GM18951 (cell line): ENCODE data around the gene CAMK2D.
A peak's percentile ranks its signal among the peaks of the same experiment; 100 is the strongest.
"Not testable (repeated sequence)": the region's sequence is repeated elsewhere in the genome, so short reads cannot be mapped to it uniquely, and the experiment has no call there.

Source experiments
- POLR2A ChIP-seq: IDR thresholded peaks from 4 replicates; pipeline ENCODE4 v1.6.1; 2011; ENCODE audit warnings: mild to moderate bottlenecking; ENCODE audit not compliant: insufficient read length, insufficient read depth; ENCODE audit errors: extremely low read depth
- in situ Hi-C: fragments of 300-500 bp; cut with MboI; formaldehyde crosslinking; loops from one replicate; pipeline ENCODE4 v1.12.0; 2022; ENCODE audit warnings: low sequenced_read_pairs, mixed read lengths, inconsistent platforms; ENCODE audit not compliant: unreplicated experiment

The CAMK2D gene

DNA sequence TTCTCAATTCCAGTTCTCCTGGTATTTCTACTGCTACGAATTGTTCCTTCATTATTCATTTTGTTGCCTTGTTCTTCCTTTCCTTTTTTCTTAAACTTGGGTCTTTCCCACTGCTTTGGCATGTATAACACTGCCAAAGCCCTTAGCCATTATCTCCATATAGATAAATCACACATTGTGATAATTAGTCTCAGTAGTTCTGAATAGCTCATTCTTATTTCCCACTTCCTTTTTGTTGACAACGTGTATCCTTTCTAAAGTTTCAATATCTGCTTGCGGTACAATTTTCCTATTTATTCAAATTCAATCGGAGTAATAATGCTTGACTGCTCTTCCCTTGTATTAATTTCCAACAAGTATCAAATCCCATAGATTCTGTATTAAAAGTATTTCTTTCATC lies 14.5 kb upstream of the CAMK2D start:
- in situ Hi-C loops: no loop called here

DNA sequence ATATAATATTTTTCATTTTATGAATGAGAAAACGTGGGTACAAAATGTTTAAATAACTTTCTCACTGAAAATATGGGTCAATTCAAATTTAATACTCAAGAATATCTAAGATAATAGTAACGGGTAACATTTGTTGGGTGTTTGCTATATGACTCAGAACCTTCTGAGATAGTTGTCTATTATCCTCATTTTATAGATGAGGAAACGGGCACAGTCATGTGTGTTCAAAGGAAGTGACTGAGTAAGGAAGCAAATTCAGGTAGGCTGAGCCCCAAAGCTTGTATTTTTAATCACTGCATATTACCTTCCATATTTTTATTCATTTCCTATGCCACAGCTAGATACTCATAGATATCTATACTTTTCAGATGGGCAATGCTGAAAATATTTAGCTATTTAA lies 12.2 kb upstream of the CAMK2D start:
- in situ Hi-C loops: no loop called here
- no peak for TF ChIP-seq POLR2A

More for the DNA sequence above, 14.5 kb upstream of the CAMK2D start:
- no peak for TF ChIP-seq POLR2A

GRCh38 chr4:113773014-113773413 lies 11.5 kb upstream of the CAMK2D start:
- TF ChIP-seq POLR2A: no peak
- in situ Hi-C loops: no loop called here

DNA sequence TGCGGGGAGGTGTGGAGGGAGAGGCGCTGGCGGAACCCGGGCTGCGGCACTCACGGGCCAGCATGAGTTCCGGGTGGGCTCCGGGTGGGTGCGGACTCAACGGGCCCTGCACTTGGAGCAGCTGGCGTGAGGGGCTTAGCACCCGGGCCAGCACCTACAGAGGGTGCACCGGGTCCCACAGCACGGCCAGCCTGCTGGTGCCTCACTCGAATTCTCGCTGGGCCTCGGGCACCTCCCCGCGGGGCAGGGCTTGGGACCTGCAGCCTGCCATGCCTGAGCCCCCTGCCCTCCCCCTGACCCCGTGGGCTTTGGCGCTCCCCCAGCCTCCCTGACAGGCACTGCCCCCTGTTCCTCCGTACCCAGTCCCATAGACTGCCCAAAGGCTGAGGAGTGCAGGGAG lies 10.8 kb upstream of the CAMK2D start:
- in situ Hi-C loops: no loop called here
- TF ChIP-seq POLR2A: no peak

DNA sequence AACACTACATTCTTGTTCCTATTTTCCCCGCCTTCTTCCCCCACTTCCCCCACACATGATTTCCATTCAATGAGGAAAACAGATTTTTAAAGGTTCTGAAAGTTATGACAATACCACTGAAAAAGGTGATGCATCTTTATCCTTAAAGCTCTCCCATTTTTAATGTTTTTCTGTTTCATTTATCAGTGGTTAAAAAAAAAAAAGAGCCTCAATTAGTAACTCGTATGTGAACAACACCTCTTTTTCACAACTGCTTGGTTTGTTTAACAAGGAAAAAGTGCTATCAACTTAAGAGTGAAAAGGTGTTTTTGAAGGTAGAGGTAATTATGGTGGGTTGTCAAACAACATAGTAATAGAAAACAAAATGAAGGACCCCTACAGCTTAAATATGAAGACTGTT lies 8.2 kb upstream of the CAMK2D start:
- in situ Hi-C loops: no loop called here
- no peak for TF ChIP-seq POLR2A

GRCh38 chr4:113768952-113769351 lies 7.4 kb upstream of the CAMK2D start:
- in situ Hi-C loops: no loop called here
- TF ChIP-seq POLR2A: no peak

DNA sequence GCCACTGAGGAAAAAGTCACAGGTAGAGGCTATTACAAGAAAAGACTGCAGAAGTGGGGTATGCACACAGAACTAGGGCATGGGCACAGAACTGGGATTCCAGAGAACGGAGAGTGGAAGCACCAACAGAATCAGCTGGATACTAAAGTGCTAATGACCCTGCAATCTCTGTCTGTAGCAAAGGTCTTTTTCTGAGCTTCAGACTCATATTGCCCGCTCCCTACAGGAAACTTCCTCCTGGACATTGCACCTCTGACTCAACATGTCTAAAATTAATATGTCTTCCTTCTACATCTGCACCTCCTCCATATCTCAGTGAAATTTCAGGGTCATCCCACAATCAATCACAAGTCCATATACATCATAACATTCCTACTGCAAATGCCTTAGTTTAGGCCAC lies 5.3 kb upstream of the CAMK2D start:
- in situ Hi-C loops: no loop called here
- TF ChIP-seq POLR2A: no peak

GRCh38 chr4:113764720-113765264 lies 3.3 kb upstream of the CAMK2D start:
- in situ Hi-C loops: no loop called here
- TF ChIP-seq POLR2A: no peak

GRCh38 chr4:113763923-113764322 lies 2.4 kb upstream of the CAMK2D start:
- in situ Hi-C loops: not testable (repeated sequence)

DNA sequence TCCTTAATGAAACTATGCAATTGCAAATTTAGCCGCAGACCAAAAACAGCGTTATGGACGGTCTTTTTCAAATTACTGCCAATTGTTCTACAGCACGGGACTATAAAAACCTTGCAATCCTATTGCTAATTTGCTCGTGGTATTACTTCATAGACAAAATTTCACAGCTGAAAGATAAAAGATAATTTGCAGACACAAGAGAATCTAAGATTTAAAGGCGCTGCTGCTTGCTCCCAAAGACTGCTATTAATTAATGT lies 1.4 kb upstream of the CAMK2D start:
- no peak for TF ChIP-seq POLR2A
- in situ Hi-C loops: no loop called here

DNA sequence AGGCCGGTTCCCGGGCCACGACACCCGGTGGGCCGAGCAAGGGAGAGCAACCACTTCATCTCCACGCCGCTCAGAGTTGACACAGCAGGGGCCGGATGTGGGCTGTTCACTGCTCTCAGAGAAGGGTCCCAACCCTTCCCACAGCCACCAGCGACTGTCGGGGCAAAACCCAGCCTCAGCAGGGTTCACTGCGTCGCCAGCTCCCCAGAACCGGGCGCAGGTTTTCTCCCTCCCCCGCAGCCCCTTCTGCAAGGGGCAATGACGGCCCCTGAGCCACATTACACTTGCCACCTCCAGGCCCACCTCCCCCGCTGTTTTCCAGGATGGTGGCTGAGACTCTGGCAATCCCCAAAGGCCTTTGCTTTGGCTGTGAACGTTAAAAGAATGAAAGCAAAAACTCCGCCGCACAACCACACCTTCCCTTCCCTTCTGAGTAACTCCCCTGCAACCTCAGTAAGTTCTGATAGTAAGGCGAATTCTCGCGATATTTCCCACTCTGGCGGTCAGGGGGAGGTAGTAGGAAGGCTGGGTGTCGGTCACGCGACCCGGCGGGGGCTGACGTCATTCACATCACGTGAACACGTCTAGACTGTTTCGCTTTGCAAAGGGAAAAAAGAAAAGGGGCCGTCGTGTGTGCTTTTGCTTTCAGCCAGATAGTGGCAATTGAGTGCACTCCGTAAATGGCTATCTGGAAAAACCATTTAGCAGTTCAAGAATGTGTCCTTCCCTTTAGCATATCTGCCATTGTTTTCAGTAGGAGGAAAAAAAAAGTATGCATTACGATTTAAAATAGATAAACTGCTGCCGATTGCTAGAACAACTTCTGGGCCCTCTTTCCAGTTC lies 869 bp upstream of the CAMK2D start:
- in situ Hi-C loops: no loop called here
- TF ChIP-seq POLR2A: peak; percentile 74

DNA sequence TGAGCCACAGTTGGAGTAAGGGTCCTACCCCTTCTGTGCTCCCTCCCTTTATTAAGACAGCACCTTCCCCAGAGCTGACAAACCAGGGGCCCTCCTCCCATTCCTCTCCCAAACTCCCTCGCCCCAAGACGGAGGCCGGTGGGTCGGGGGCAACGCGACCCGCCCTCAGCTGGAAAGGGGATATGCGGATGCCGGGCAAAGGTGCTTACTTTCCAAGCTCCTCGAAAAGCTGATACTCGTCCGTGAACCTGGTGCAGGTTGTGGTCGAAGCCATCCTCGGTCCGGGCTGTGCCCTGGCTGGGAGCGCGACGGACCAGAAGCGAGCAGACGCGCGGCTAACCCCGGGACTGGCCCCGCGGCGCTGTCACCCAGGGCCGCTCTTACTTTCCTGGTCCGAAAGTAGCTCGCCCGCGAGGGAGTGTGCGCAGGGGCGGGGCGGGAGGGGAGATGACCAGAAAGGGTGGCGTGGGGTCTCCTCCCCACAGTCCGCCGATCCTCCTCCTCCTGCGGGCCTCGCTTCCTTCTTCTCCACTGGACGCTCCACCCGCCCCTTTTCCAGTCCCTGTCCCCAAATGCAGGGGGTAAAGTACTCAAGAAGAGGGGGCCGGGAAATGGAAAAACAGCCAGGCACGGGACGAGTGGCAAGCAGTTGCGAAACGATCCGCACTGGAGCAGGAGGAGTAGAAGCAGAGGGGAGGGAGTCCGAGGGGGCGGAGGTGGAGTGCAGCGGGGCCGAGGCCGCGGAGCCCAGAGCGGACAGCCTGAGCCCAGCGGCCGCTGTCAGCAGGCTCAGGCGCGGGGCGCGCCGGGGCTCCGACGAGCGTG lies 531 bp downstream of the CAMK2D start:
- in situ Hi-C loops: no loop called here
- TF ChIP-seq POLR2A: peak; percentile 40

GRCh38 chr4:113760094-113760794 lies 1.3 kb downstream of the CAMK2D start:
- in situ Hi-C loops: no loop called here
- peak; percentile 10 for TF ChIP-seq POLR2A
